ENCODE results near the gene SPRR5.

GRCh38 chr1:152981146-152981871 lies 34.3 kb downstream of the SPRR5 start:
- TF ChIP-seq, protein P1, sequence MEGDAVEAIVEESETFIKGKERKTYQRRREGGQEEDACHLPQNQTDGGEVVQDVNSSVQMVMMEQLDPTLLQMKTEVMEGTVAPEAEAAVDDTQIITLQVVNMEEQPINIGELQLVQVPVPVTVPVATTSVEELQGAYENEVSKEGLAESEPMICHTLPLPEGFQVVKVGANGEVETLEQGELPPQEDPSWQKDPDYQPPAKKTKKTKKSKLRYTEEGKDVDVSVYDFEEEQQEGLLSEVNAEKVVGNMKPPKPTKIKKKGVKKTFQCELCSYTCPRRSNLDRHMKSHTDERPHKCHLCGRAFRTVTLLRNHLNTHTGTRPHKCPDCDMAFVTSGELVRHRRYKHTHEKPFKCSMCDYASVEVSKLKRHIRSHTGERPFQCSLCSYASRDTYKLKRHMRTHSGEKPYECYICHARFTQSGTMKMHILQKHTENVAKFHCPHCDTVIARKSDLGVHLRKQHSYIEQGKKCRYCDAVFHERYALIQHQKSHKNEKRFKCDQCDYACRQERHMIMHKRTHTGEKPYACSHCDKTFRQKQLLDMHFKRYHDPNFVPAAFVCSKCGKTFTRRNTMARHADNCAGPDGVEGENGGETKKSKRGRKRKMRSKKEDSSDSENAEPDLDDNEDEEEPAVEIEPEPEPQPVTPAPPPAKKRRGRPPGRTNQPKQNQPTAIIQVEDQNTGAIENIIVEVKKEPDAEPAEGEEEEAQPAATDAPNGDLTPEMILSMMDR (IDR thresholded peaks at IDR 0.05) = no peak
- TF ChIP-seq POLR2A (IDR thresholded peaks at IDR 0.05) = no peak

Data from vagina (tissue), 2 donors.